Endometrium (tissue), 2 donors: ENCODE results near the gene CRISPLD2.
"Not testable (repeated sequence)": the region's sequence is repeated elsewhere in the genome, so short reads cannot be mapped to it uniquely, and the experiment has no call there.

Experiments used
- FAIRE-seq: peaks from 2 replicates; lab custom pipeline; 2012; peaks lifted over from hg19 to GRCh38; lab: Jason Lieb, UNC
- donor health status: control.
- donor health status: control.

CRISPLD2 gene

DNA sequence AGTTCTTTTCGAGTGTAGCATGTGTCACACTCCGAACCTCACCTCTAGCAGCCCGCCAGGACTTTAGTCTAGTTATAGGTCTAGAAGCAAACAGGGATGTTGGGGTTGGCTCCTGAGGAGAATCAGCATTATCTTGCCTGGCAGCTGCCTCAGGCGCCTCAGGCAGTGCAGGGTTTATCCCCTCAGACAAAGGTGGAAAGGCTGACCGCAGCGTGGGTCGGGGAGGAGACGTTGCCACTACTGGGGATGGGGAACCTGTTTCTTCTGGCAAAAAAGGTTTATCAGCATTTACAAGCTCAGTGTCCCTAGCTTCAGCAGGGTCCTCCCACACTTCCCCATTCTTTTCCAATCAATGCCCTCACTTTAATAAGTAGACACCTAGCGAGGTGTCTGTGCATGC lies 40.6 kb downstream of the CRISPLD2 start:
- FAIRE-seq = no peak

DNA sequence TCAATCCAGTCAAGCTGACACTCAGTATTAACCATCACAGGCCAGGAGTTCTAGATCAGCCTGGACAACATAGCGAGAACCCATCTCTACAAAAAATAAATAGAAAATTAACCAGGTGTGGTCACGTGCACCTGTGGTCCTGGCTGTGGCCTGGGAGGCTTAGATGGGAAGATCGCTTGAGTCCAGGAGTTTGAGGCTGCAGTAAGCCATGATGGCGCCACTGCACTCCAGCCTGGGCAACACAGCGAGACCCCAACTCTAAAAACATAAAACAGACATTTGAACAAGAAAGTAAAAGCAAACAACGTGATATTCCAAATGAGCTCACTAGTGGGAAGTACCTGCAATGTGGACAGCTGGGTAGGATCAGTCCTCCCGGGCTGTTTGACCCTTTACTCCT lies 41.9 kb downstream of the CRISPLD2 start:
- FAIRE-seq = no peak

DNA sequence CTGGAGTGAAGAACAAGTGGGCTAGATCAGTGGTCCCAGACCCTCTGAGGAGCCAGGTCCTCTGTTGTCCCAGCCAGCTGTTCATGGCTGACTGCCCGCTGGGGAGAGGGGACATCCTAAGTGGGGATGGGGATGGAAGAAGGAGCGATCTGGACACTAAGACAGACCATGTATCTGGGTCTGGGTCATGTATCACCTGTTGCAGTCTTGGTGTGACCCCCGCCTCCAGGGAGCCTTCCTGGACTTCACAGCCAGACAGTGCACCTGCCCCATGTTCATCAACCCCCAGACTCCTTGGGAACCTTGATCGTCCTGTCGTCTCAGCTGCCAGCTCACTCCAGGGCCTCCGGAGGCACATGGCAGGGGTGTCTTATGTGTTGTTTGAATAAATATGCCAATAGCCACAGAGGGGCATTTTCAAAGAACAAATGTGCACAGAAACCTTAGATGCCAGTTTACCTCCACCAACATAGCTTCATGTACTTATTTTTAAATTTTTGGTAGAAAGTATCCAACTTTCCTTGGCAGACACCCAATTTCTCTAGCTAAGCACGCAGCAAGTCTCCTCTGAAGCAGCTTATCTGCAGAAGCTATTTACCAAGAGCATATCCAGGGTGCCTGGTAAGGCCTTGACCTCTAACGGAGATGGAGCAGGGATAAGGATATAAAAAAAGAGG lies 43.2 kb downstream of the CRISPLD2 start:
- no peak for FAIRE-seq

DNA sequence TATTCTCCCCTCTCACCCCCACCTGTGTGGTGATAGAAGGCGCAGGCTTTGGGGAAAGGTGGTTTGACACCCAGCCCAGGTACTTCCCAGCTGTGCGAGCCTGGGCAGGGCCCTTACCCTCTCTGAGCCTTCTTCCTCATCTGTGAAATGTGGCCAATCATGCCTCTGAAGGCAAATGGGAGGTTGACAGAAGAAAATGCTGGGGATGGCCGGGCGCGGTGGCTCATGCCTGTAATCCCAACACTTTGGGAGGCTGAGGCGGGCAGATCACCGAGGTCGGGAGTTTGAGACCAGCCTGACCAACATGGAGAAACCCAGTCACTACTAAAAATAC lies 43.7 kb downstream of the CRISPLD2 start:
- no peak for FAIRE-seq

DNA sequence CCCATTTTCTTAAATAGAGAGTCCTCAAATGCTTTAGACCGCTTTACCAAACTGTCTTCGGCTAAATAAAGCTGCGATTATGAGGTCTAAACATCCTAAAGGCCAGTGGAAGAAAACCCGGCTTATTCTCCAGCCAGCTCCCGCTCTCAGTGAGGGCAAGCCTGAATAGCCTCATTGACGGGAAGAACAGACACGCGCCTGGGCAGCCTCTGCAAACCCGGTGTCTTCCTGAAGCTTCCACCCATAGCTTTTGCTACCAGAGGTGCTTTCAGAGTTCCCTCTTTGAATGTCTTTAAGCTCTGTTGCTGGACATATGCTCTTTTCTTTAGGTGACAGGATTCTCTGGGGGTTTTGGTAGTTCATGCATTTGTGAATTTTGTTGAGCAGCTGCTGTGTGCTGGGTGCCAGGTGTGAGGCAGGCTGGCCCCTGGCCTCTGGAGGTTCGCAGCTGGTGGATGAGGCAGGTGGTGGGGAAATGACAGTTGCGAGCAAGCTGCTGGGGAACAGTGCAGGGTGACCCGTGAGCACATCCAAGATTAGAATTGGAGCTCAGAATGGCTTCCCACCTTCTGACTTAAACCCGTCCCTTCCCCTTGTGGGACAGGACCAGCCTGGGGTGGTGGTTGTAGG lies 44.7 kb downstream of the CRISPLD2 start:
- FAIRE-seq = no peak

DNA sequence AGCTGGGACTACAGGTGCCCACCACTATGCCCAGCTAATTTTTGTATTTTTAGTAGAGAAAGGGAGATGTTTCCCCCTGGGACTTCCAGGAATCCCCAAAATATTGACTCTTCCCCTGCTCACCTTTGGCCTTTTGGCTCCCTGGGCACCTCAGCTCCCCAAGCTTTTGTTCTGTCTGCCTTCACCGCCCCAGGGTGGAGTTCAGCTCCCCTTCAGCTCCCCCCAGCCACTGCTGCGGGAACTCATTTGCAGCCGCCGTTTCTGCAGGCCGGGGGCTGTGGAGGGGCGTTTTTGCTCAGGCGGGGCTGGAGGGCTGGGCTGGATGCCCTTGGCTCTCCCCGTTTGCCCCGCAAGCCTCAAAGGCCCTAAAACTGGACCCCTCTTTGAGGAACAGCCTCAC lies 47.9 kb downstream of the CRISPLD2 start:
- no peak for FAIRE-seq

DNA sequence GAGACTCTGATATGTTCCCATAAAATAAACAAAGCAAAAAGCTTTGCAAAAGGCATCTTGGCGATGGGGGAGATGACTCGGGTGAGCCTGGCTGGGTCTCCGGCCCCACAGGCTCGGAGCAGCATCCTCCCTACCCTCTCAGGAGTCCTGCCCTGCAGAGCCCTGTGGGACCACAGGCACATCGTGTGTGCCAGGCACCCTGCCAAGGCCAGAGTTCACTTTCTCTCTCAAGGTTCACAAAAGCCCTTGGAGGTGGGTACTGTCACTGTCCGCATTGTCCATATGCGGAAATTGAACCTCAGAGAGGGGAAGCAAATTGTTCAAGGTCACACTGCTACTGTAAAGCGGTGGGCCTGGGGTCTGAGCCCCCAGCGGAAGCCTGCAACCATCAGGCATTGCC lies 48.5 kb downstream of the CRISPLD2 start:
- no peak for FAIRE-seq

DNA sequence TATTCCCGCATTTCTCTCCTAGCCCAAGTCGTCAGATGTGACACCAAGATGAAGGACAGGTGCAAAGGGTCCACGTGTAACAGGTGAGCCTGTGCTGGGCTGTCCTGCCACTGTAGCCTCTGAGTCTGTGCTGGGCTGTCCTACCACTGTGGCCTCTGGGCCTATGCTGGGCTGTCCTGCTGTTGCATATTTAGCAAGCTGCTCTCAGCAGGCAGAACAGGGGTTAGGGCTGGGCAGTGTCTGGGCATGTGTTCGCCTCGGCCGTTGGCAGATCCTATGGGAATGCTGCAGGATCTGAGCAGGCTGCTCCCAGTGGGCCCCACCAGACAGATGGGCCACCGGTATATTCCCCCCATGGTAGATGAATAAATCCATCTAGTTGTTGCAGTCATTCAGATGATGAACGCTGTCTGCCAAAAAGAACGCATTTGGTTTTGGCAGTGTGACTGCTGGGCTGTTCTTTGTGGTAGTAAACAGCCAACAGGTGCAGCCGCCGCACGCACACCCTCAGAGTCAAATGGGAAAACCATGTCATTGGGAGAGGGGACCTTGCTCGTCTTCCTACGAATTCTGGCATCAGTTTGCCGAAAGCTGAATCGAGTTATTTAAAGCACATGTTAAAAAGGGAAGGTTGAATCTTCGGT lies 49.2 kb downstream of the CRISPLD2 start:
- FAIRE-seq = no peak

DNA sequence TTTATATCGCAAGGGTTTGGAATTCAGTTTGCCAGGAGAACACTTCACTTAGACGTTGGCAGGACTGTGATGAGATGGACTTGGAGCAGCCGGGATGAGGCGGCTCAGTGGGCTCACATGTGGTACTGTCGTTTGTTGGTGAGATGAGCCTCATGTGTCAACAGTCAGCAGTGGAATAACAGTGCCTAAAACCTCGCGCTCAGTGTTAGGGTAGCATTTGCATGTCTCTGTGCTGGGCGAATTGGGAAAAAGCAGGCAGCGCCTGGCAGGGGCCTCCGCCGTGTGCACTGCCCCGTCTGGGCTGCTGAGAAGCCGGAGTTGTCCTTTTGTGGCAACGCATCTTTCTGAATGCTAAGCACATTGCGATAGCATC lies 49.7 kb downstream of the CRISPLD2 start:
- FAIRE-seq = no peak

DNA sequence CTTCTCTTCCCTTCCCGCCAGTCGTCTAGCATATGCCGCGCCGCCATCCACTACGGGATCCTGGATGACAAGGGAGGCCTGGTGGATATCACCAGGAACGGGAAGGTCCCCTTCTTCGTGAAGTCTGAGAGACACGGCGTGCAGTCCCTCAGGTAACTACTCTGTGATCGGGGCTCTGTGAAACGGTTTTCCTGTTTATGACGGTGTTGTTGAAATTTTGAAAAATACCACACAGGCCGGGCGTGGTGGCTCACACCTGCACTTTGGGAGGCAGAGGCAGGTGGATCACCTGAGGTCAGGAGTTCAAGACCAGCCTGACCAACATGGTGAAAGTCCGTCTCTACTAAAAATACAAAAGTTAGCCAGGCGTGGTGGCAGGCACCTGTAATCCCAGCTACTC lies 53.2 kb downstream of the CRISPLD2 start:
- not testable (repeated sequence) for FAIRE-seq

DNA sequence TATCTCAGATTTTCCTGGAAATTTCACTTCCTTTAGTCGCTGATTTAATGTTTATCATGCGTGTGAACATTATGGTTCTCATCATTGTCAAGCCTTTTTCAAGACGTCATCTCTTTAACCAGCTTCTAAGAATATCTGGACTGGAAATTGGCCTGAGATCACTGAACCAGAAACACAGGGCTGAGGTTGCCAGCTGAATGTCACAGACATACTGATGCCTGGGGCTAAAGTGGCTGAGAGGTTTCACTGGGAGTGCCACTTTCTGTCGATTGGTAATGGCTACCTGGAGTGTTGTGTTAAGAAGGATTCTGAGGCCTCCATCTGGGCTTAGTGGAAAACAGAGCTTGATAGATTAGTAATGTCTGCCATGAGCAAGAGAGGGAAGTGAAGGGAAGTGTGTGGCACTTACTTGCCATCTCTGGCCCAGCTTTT lies 54.2 kb downstream of the CRISPLD2 start:
- FAIRE-seq = no peak

DNA sequence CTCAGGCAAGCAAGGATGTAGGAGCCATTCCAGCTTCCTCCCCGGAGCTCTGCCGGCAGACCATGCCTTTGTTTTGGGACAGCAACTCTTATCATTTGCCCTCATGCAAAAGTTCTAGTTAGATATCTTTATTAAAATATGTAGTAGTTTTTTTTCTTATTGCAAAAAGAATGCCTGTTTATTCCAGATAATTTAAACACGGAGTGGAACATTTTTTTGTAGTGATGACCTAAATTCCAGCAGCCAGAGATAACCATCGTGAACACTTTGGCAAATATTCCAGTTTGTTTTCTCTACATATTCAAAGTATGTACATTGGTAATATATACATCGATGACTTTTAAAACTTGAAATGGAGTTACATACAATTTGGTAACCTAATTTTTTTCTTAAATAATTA lies 54.8 kb downstream of the CRISPLD2 start:
- FAIRE-seq = no peak

DNA sequence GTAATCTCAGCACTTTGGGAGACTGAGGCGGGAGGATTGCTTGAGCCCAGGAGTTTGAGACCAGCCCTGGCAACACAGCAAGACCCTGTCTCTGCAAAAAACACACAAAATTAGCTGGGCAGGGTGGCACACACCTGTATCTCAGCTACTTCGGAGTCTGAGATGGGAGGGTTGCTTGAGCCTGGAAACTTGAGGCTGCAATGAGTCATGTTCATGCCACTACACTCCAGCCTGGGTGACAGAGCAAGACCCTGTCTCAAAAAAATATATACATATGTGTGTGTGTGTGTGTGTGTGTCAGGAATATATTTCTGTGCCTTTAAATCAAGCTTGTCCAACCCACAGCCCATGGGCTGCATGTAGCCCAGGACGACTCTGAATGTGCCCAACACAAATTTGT lies 55.2 kb downstream of the CRISPLD2 start:
- FAIRE-seq = no peak

DNA sequence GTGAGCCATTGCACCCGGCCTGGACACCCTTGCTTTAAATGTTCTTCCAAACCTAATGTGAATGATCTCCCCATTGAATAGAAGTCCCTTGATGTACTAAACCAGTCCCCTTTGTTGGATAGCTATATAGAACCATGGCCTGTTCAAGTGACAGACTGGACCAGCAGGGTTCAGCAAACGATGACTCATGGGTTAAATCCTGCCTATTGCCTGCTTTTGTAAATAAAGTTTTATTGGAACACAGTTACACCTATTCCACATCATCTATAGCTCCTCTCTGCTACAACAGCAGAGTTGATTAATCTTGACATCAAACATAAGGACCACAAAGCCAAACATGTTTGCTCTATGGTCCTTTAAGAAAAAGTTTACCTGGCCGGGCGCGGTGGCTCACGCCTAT lies 56.1 kb downstream of the CRISPLD2 start:
- no peak for FAIRE-seq

DNA sequence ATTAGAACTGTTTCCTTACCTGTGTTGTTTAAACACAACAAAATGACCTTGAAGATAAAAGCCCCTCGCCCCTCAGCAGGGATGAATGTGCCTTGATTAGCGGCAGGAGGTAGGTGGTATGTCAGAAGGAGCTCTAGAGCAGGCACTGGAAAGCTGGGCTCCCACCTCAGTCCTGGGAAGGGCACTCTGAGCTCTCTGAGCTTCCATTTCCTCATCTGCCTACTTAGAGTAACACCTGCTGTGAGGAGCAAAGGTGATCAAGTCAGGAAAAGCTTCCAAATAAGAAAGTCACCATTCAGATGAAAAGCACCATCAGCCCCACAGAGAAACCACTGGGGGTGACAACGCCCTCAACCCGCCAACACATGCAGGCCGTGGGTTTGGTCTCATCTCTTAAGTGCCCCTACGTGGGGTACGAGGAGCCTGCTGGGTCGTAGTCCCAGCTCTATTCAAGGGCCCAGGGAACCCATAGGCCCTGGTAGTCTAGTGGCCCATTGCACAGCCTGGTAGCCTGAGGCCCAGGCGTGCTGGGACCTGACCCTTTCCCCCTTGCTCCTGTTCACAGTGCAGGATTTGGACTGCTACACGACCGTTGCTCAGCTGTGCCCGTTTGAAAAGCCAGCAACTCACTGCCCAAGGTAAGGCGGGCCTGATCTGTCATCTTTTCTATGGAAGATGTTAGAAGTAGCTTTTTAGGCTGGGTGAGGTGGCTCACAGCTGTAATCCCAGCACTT lies 57.3 kb downstream of the CRISPLD2 start:
- no peak for FAIRE-seq

DNA sequence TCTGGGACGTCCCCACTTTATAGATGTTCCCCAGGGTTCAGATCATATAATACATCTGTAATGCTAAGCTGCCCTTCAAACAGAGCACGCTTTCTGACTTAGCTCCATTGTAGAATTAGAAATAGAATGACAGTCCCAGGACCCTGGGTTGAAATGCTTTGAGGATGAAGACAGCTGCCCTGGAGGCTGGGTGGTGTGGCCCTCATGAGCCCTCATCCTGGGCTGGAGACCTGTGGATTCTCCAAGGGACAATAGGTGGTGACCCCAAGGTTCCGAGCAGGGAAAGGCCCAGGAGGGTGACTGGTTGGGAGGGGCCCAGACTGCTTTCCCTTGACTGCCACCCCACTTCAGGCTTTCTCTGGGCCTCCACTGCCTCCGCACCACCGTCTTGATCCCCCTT lies 59.0 kb downstream of the CRISPLD2 start:
- FAIRE-seq = no peak

DNA sequence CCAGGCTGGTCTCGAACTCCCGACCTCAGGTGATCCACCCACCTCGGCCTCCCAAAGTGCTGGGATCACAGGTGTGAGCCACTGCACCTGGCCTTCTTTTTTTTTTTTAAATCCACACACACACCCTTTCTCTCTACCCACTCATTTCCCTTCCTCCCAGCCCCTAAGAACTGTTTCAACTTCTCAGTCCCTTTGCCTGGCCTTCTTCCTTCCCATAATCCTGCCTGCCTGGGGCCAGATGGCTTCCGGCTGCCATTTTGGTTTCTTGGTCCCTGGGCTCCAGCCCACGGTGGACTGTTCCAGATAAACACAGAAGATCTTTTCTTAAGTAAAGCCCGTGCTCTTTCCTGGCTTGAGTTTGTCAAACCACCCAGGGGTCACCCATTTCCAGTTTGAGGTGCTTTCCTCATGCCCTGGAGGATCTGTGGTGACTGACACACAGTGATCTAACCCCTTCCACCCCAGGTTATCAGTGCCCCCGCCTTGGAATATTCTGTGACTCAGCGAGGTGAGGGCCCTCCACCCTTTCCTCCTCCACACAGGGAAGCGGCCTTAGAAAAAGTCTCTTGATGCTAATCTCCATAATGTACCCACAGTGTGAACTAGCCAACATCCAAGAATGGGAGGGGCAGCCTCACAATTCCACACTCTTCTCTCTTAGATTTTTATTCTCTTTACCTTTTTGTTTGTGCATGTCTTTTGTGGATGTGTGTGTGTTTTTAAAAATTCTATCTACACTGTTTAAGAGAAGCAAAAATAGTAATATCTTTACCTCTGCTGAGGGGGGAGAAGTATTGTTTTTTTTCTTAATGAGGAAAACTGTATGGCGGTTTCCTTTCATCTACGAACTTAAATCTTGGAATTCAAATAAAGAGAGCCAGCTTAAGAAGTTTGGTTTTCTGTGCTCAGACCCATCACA lies 60.0 kb downstream of the CRISPLD2 start:
- FAIRE-seq = no peak

DNA sequence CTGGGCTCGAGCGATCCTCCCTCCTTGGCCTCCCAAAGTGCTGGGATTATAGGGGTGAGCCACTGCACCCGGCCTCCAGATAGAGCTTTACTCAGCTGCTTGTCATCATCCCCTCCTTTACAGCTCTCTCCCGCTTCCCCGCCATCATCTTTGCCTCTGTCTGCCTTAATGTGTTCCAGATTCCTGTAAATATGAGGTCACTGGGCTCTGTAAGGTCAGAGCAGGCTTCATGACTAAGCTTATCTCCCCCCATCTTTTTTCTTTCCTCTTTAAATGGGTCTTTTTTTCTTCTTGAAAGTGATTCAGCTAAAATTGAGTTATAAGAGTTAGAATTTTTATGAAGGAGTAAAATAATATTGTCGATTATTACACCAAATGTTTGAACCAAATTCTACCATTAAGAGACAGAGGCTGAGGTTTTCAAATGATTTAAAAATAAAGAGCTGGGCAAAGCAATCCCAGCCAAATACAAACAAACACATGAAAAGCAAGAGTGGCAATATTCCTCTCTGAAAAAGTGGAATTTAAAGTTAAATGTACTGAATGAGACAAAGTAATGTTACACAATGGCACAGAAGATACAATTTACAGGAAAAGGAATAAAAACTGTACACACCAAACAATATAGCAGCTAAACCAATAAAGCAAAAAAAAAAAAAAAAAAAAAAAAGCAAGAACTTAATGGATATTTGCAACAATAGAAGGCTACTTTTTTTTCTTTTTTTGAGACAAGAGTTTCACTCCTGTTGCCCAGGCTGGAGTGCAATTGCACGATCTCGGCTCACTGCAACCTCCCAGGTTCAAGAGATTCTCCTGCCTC lies 62.1 kb downstream of the CRISPLD2 start:
- FAIRE-seq = peak; percentile 59

DNA sequence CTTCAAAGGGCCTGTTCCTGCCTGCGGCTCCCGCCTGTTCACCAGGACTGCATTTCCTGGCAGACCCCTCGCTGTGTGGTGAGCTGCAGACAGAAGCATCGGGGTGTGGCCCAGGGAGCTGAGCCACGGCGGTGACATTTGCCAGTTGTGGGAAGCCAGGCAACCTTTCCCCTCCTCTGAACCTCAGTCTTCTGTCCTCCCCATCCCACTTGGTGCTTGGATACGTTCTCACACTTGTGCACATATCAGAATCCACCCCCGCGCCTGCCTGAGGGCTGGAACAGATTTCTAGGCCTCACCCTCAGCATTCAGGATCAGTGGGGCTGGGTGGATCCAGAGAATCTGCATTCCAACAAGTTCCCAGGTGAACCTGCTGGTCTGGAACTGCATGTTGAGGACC lies 63.5 kb downstream of the CRISPLD2 start:
- FAIRE-seq = no peak

DNA sequence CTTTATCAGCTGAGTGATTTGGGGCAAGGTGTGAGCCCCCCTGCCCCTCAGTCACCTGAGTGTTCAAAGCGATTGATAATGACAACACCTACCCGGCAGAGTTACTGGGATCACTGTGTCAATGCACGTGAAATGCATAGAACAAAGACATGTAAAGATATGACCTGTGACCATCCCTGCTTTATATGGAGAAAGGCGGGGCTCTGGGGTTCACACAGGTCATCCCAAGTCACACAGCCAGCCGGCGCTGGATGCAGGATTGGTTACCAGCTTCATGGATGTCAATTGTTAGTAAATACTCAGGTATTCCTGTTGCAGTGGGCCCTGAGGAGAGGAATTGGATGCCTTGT lies 64.4 kb downstream of the CRISPLD2 start:
- no peak for FAIRE-seq

DNA sequence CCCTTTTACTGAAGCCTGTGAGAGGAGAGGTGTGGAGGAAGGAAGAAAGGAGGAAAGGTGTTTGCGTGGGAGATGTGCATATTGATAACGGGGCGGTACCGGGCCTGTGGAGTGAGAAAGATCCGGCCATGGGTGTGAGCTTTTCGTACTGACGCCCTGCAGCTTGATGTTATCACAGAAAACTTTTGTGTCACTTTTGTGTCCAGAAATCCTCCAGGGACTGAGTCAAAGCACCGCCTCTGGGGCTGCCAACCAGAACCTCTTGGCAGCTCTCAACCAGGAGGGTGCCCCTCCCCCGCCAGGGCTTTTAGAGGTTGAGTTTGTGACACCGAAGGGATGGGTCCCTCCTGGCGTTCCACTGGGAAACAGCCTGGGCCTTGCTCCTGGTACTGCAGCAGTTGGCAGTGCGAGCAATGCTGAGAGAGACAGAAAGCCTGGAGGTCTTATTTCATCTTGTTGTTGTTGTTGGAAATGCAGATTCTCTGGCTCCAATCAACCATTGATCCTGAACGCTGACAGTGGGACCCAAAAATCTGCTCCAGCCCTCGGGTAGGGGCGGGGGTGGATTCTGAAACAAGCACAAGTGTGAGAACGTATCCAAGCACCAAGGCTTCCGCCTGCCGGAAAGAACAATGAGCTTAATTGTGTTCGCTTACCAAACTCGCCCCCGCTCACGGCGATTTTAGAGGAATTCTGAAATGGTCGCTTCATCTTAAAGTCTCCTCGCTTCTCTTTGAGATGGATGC lies 65.0 kb downstream of the CRISPLD2 start:
- FAIRE-seq = no peak
